Left hindlimb (tissue), 1 donor: ENCODE measurements around the gene ACVR1B.

Experiments used
- DNase-seq: peaks from one replicate; pipeline ENCODE4 v3.0.0-alpha.2; 2018

The ACVR1B gene

GRCh38 chr12:52006726-52007157, 55.2 kb downstream of the ACVR1B start, which contains the start of gene TAMALIN:
TSS of gene TAMALIN (plus strand) at chr12:52006946. CDS start at chr12:52007020, 74 bp downstream.
- peak; percentile 88 for DNase-seq

- DNase-seq: peak; percentile 74
Measured at GRCh38 chr12:52007158-52007921, 55.8 kb downstream of the ACVR1B start.

- no peak for DNase-seq
Measured at GRCh38 chr12:52007982-52008510, 56.5 kb downstream of the ACVR1B start.

- no peak for DNase-seq
Measured at GRCh38 chr12:52009081-52009751, 57.7 kb downstream of the ACVR1B start.

GRCh38 chr12:52010152-52010622, 58.7 kb downstream of the ACVR1B start:
- DNase-seq: peak; percentile 96

GRCh38 chr12:52010692-52011601, 59.4 kb downstream of the ACVR1B start:
- DNase-seq: no peak

- DNase-seq: no peak
Measured at GRCh38 chr12:52011602-52012214, 60.2 kb downstream of the ACVR1B start.

- DNase-seq: no peak
Measured at GRCh38 chr12:52013626-52014310, 62.3 kb downstream of the ACVR1B start.

GRCh38 chr12:52014567-52015530, 63.4 kb downstream of the ACVR1B start:
- DNase-seq: no peak

GRCh38 chr12:52015532-52016041, 64.1 kb downstream of the ACVR1B start:
- no peak for DNase-seq

- DNase-seq: no peak
Measured at GRCh38 chr12:52018433-52019112, 67.1 kb downstream of the ACVR1B start.

- DNase-seq: peak; percentile 30
Measured at GRCh38 chr12:52019113-52019770, 67.7 kb downstream of the ACVR1B start.

GRCh38 chr12:52020539-52021336, 69.2 kb downstream of the ACVR1B start:
- DNase-seq: peak; percentile 62

- DNase-seq: peak; percentile 36
Measured at GRCh38 chr12:52022841-52023181, 71.3 kb downstream of the ACVR1B start.

GRCh38 chr12:52023182-52023975, 71.9 kb downstream of the ACVR1B start:
- peak; percentile 84 for DNase-seq

GRCh38 chr12:52023976-52024688, 72.6 kb downstream of the ACVR1B start:
- DNase-seq: no peak

GRCh38 chr12:52024845-52025230, 73.3 kb downstream of the ACVR1B start:
- DNase-seq: no peak
